Fibroblast of peridontal ligament (primary cell): ENCODE results near the gene PMFBP1.
A peak's percentile ranks its signal among the peaks of the same experiment; 100 is the strongest.
"Not testable (repeated sequence)": the region's sequence is repeated elsewhere in the genome, so short reads cannot be mapped to it uniquely, and the experiment has no call there.

Source experiments
- DNase-seq: peaks from one replicate; pipeline ENCODE4 v3.0.0-alpha.2; 2010; ENCODE audit errors: extremely low read depth

Gene PMFBP1

GRCh38 chr16:72107371-72107770 lies 64.6 kb downstream of the PMFBP1 start:
- no peak for DNase-seq

GRCh38 chr16:72105978-72106377 lies 66.0 kb downstream of the PMFBP1 start:
- no peak for DNase-seq

DNA sequence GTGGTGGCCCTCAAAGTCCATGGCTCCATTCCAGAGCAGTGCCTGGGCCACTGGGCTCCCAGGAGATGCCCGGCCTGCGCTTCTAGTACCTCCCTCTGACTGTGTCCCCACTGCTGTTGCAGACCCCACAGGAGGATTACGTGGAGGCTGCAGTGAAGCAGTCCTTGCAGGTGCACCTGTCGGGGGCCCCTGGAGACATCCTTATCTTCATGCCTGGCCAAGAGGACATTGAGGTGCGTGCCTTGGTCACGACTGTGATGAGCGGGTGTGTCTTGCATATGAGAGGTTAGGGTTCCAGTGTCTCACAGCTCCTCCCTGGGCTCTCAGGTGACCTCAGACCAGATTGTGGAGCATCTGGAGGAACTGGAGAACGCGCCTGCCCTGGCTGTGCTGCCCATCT lies 67.0 kb downstream of the PMFBP1 start:
- no peak for DNase-seq

GRCh38 chr16:72101195-72101594 lies 70.8 kb downstream of the PMFBP1 start:
- DNase-seq: no peak

DNA sequence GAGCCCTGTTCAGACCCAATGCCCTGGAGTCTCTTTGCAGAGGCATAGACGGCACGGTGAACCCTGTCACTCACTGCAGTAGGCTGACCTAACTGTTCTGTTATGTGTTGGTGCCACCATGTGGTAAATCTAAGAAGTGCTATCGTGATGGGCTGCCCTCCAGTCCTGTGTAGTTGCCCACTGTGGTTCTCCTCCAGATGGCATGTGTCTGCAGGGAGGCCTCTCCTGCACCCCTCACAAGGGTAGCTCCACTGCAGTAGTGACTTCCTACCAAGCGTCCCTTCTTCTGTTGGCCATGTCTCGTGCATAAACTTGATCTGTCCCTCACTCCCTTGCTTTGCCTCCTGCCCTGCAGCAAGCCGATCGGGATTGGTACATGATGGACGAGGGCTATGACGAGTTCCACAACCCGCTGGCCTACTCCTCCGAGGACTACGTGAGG lies 72.6 kb downstream of the PMFBP1 start:
- peak; percentile 54 for DNase-seq

GRCh38 chr16:72098936-72099335 lies 73.0 kb downstream of the PMFBP1 start:
- DNase-seq: no peak

DNA sequence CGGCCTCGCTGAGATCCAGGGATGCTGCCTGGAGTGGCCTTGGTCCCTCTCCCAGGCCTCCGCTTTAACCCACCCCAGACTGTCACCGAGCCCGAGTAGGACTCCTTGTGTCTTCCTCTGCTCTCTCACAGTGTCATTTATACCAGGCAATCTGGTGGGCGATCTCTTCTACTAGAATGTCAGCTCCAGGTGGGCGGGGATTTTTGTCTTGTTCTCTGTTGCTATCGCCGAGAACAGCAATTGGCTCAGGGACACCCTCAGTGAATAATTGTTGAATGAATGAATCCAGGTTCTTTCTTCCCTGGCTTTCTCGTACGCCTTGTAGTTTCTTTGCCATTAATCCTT lies 77.7 kb downstream of the PMFBP1 start:
- no peak for DNase-seq

GRCh38 chr16:72093448-72094265 lies 78.3 kb downstream of the PMFBP1 start, which contains the start of the genes DHX38 and TXNL4B:
Gene DHX38, plus strand, starts transcription at chr16:72093847. Its CDS starts 2,311 bp downstream, at chr16:72096158.
Gene TXNL4B, minus strand, starts transcription at chr16:72093620. Its CDS starts 2,871 bp downstream, at chr16:72090749.
- peak; percentile 99 for DNase-seq

GRCh38 chr16:72092832-72093447 lies 79.0 kb downstream of the PMFBP1 start:
- peak; percentile 73 for DNase-seq

GRCh38 chr16:72091217-72091616 lies 80.7 kb downstream of the PMFBP1 start:
- DNase-seq: no peak

GRCh38 chr16:72085002-72085401 lies 87.0 kb downstream of the PMFBP1 start:
- no peak for DNase-seq

DNA sequence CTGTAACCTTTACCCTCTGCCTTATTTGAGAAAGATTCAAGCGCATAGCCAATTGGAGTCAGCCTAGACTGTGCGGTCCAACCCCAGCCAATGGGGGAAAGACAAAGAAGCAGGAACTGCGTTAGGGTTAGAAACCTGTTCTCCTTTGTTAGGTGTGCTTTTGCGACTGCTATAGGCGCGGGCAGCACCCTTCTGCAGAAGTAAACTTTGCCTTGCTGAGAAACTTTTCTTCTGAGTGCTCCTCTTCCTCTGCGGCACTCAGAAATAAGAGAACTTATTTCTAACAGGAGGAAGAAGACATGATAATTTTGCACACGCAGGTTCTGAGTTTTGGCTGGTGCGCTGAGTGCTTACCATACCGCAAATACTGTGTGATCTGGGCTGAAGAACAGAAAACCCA lies 87.5 kb downstream of the PMFBP1 start:
- DNase-seq: no peak

- DNase-seq: no peak
Measured at GRCh38 chr16:72083778-72084404, 88.1 kb downstream of the PMFBP1 start.

DNA sequence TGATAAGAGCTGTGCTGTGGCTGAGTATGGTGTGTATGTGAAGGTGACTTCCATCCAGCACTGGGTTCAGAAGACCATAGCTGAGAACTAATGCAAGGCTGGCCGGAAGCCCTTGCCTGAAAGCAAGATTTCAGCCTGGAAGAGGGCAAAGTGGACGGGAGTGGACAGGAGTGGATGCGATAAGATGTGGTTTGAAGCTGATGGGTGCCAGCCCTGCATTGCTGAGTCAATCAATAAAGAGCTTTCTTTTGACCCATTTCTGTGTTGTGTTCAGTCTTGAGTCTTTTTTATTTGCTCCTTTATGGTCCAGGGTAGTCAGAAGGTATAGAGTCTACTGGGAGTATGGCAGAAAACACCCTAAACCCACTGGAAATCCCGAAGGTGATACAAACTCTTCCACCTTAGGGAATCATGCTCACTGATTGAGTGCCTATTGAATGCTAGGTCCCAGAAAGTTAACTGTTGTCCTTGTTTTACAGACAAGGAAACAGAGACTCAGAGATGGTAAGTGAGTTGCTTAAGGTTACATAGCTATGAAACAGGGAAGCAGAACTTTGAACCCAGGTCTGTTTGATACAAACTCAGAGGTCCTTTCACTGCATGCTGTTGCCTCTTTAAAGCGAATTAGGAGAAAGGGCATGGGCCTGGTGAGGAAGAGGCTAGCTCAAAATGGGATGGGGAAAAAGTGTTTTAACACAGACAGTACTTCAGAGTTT lies 94.8 kb downstream of the PMFBP1 start:
- not testable (repeated sequence) for DNase-seq

DNA sequence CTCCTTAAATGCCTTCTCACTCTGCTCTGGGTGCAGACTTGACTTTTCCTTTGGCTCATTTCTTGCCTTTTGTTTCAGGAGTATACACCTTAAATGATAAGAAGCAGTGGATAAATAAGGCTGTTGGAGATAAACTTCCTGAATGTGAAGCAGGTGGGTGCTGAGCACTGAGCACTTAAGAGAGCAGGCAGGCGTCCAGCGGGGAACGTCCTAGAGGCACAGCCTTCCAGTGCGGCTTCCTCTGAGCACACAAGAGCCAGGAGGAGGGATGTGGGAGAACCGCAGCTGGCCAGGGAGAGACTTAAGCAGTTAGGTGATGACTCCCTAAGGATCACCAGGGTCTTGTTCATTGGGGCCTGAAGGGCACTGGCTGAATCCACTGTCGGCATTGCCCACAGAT lies 96.9 kb downstream of the PMFBP1 start:
- not testable (repeated sequence) for DNase-seq

GRCh38 chr16:72073560-72074230 lies 98.3 kb downstream of the PMFBP1 start:
- peak; percentile 3 for DNase-seq

GRCh38 chr16:72072514-72073342 lies 99.2 kb downstream of the PMFBP1 start:
- peak; percentile 10 for DNase-seq
